Type B pancreatic cell (in vitro differentiated cells): ENCODE data around the gene WDFY4. TPM values are rescaled to one million over a fixed set of nuclear protein-coding genes. Genes with fewer than 3 reads are reported as not detected.

Experiments used
- DNase-seq: peaks from one replicate; pipeline ENCODE4 v3.0.0; 2021; ENCODE audit warnings: mixed read lengths; ENCODE audit not compliant: unreplicated experiment; ENCODE audit errors: extremely low spot score
- H3K27ac Mint-ChIP-seq: 2 replicates; pipeline ENCODE4 v1.8.0; 2021; ENCODE audit warnings: mild to moderate bottlenecking, mixed read lengths
- H3K27me3 Mint-ChIP-seq: 2 replicates; pipeline ENCODE4 v1.8.0; 2021; ENCODE audit warnings: mixed read lengths
- H3K36me3 Mint-ChIP-seq: 2 replicates; pipeline ENCODE4 v1.8.0; 2021; ENCODE audit warnings: mixed read lengths
- H3K4me1 Mint-ChIP-seq: one replicate; pipeline ENCODE4 v1.8.0; 2021; ENCODE audit warnings: mixed read lengths; ENCODE audit not compliant: unreplicated experiment
- H3K4me3 Mint-ChIP-seq: 2 replicates; pipeline ENCODE4 v1.8.0; 2021; ENCODE audit warnings: mild to moderate bottlenecking, mixed read lengths
- H3K9me3 Mint-ChIP-seq: 2 replicates; pipeline ENCODE4 v1.8.0; 2021; ENCODE audit warnings: mixed read lengths
- total RNA-seq: library from RNA; stranded (reverse); gene quantifications from 2 replicates; pipeline ENCODE4 v1.2.1, GENCODE V29; 2021; ENCODE audit warnings: low replicate concordance
- TF ChIP-seq, protein P1 (sequence below): fragments of 200-600 bp; sonication (generic); conservative IDR thresholded peaks from 2 replicates; pipeline ENCODE4 v1.5.0; 2021; ENCODE audit warnings: antibody characterized with exemption, mild to moderate bottlenecking

The WDFY4 gene
- total RNA-seq, 1 donor from 2014 or later: 0.05 TPM

DNA sequence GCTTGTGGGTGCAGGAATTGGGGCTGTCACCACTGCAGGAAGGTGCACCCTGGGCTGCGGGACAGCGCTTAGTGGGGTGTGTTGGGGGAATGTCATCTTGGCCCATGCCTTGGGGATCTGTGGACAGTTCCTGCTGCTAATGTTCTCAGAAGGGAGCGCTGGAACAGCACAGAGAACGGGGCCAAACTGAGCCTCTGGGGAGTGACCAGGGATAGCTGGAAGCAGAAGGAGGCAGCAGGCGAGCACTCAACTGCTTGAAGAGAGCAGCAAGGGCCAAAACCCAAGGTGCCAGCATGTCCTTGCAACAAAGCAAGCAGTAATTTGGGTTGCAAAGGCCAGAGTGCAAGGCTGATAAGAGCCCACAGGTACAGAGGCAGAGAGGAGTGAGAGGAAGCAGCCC is 31.3 kb upstream of the WDFY4 start:
- Mint-ChIP-seq H3K4me3 (no peak overlapping the region), H3K4me1 (peaks cover 3% of the 10 kb centered on the region), H3K36me3 (no peaks in the 10 kb centered on the region), H3K9me3 (no peaks in the 10 kb centered on the region), H3K27me3 (peaks cover 71% of the 10 kb centered on the region), H3K27ac (no peak overlapping the region)
- no peak for DNase-seq
- TF ChIP-seq, protein P1, sequence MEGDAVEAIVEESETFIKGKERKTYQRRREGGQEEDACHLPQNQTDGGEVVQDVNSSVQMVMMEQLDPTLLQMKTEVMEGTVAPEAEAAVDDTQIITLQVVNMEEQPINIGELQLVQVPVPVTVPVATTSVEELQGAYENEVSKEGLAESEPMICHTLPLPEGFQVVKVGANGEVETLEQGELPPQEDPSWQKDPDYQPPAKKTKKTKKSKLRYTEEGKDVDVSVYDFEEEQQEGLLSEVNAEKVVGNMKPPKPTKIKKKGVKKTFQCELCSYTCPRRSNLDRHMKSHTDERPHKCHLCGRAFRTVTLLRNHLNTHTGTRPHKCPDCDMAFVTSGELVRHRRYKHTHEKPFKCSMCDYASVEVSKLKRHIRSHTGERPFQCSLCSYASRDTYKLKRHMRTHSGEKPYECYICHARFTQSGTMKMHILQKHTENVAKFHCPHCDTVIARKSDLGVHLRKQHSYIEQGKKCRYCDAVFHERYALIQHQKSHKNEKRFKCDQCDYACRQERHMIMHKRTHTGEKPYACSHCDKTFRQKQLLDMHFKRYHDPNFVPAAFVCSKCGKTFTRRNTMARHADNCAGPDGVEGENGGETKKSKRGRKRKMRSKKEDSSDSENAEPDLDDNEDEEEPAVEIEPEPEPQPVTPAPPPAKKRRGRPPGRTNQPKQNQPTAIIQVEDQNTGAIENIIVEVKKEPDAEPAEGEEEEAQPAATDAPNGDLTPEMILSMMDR: no peak

DNA sequence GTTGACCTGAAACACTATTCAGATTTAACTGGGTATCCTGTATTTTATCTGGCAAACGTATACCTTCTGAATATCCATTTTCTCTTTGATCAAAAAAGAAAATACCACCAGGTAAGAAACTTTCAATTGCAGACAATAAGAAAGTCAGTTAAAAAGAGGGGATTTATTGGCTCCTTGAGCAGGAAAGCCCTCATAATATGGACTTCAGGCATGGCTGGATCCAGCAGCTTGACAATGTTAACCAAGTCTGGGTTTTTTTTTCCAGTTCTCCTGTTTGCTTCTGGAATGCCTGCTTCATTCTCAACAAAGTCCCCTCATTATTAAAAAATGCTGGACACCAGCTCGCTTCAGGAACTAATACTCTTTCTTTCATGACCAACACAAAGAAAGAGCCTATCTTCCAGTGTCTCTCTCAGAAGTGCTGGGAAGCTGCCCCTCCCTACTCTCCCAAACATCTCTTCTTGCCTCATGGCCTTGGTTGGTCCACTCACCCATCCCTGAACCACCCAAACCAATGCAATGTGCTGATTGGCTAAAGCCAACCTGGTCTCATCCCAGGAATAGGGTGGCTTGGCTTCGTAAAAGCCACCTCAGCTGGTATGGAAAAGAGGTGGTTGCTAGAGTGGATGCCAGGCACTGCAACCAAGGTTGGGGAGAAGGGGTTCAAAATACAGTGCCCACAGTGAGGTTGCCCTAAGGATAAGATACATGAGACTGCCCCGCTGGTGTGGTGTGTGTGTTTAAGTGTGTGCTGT is 30.6 kb upstream of the WDFY4 start:
- H3K36me3 Mint-ChIP-seq: no peaks in the 10 kb centered on the region
- H3K27ac Mint-ChIP-seq: no peak overlapping the region
- H3K4me1 Mint-ChIP-seq: peaks cover 5% of the 10 kb centered on the region
- H3K27me3 Mint-ChIP-seq: peaks cover 71% of the 10 kb centered on the region
- no peaks in the 10 kb centered on the region for H3K9me3 Mint-ChIP-seq
- no peak for DNase-seq
- H3K4me3 Mint-ChIP-seq: peak overlapping the region; percentile 44
- TF ChIP-seq, protein P1: no peak

DNA sequence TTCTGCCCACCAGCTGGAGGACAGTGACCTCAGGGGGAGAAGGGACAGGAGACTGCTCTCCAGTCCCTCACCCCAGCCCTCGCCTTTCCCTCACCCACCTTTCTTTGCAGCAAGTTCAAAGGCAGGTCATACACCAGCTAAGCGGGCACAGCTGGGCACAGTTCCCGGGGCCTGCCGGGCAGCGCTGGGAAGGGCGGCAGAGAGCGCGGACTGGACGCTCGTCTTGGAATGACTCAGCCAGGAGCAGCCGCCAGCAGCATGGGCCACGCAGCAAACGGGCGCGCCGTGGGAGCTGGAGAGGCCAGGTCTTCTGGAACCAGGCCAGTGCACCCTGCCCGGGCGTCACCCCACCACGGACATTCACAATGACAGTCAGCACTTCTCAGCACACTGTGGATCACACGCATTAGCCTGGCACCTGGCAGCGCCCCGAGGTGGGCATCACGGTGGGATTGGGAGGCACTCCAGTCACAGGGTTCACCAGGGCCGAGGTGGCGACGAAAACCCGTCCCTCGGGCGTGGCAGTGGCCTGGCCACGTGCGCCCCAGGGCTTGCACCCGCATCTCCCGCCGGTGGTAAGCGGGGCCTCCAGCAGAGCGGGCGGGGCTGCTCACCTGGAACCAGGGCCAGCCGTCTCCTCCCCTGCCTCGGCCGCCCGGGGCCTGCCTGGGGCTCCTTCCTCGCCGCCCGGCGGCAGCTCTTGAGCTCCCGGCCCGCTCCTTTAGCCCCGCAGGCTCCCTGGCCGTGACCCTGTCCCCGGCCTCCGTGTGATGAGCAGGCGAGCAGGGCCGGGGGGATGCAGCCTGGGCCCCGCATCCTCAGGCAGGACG is 29.0 kb upstream of the WDFY4 start:
- H3K27ac Mint-ChIP-seq: no peak overlapping the region
- H3K27me3 Mint-ChIP-seq: peaks cover 76% of the 10 kb centered on the region
- peak overlapping the region; percentile 25 for H3K4me3 Mint-ChIP-seq
- H3K4me1 Mint-ChIP-seq: peaks cover 5% of the 10 kb centered on the region
- no peaks in the 10 kb centered on the region for H3K36me3 Mint-ChIP-seq
- no peak for DNase-seq
- no peaks in the 10 kb centered on the region for H3K9me3 Mint-ChIP-seq
- TF ChIP-seq, protein P1: no peak

DNA sequence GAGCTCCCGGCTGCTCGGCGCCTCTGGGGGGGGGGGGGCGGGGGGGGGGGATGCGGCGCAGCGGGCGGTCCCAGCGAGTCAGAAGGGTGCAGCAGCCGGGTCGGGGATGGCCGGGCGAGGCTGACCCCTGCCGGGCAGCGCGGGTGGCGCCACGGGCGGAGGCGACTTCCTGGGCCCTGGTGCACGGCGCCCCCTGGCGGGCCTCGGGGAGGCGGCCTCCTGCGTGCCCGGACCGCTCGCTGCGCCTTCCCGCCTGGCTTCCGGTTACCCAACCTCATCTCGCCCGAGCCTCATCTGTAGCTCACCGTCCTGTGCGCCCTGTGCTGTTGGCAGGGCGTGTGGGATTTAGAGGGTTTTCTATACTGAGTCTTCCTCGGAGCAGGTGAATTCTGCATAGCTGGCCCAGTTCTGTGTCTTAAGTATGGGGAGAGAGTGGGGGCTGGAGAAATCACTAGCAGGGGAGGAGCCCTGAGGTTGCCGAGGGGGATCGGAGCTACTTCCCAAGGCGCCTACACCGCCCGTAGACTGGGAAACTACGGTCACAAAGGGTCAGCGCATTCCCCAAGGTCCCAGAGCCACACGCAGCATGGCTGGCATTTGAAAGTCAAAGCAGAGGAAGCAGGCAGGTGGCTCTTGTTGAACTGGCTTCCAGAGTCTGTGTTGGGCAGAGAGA is 28.3 kb upstream of the WDFY4 start:
- DNase-seq: peak; percentile 93
- H3K36me3 Mint-ChIP-seq: no peaks in the 10 kb centered on the region
- H3K27ac Mint-ChIP-seq: no peak overlapping the region
- H3K9me3 Mint-ChIP-seq: no peaks in the 10 kb centered on the region
- H3K4me1 Mint-ChIP-seq: peaks cover 5% of the 10 kb centered on the region
- peak overlapping the region; percentile 88 for H3K4me3 Mint-ChIP-seq
- TF ChIP-seq, protein P1: peak; percentile 98
- peaks cover 73% of the 10 kb centered on the region for H3K27me3 Mint-ChIP-seq

DNA sequence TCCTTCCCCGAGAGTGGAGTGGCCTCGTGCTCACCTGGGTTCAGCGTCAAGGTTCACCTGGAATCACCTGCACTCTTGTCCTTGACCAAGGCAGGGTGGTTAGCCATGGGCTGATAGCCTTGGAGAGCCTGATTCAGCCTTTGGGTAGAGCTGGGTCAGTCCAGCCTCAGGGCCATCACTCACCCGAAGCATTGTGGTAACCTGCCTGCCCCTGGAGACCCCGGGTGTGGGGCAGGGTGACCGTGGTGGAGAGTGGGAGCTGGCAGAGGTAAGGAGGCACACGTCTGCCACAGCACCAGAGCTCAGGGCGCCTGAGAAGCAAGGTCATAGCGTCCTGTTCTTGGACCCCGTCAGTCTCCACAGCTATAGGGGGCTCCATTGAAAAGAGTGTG is 27.8 kb upstream of the WDFY4 start:
- Mint-ChIP-seq H3K4me3 (peak overlapping the region; percentile 88), H3K4me1 (peaks cover 5% of the 10 kb centered on the region), H3K27ac (no peak overlapping the region), H3K36me3 (no peaks in the 10 kb centered on the region), H3K9me3 (no peaks in the 10 kb centered on the region), H3K27me3 (peaks cover 72% of the 10 kb centered on the region)
- DNase-seq: no peak
- TF ChIP-seq, protein P1: no peak
